Activated CD8-positive, alpha-beta memory T cell treated with anti-CD3 and anti-CD28 coated beads for 36 hours (primary cell): ENCODE results near the gene CDAN1. TPM values are rescaled to one million over a fixed set of nuclear protein-coding genes. Genes with fewer than 3 reads are reported as not detected.
"Not testable (repeated sequence)": the region's sequence is repeated elsewhere in the genome, so short reads cannot be mapped to it uniquely, and the experiment has no call there.

Experiments used
- CTCF ChIA-PET: fragments of 350-600 bp; sonication (Branson Sonifier 250); formaldehyde crosslinking; loops from one replicate; lab custom pipeline; 2021; ENCODE audit warnings: antibody characterized with exemption; lab: Charles Lee
- POLR2A ChIA-PET: fragments of 350-600 bp; sonication (Branson Sonifier 250); formaldehyde crosslinking; loops from one replicate; lab custom pipeline; 2021; ENCODE audit warnings: antibody characterized with exemption; lab: Charles Lee
- total RNA-seq, 2 experiments: library from RNA; stranded (reverse); gene quantifications; one replicate each; pipeline ENCODE4 v1.2.3, GENCODE V29; 2021

The CDAN1 gene
- 10 to 100 TPM; 23.7 to 25.1 TPM for total RNA-seq

GRCh38 chr15:42736793-42737528 lies at the start of gene CDAN1:
Gene CDAN1 (minus strand): TSS chr15:42737128. CDS start chr15:42737102, 26 bp downstream.
- ChIA-PET CTCF (interaction anchor here (0.5 kb wide), 1 partner anchor 188 kb away, joined by 3 read pairs; no protein-coding TSS in a partner anchor), POLR2A (interaction anchor here (0.9 kb wide), 1 partner anchor 14 kb away, joined by 3 read pairs; no protein-coding TSS in a partner anchor)

GRCh38 chr15:42785569-42785968 lies 48.6 kb upstream of the CDAN1 start:
- ChIA-PET POLR2A (no interaction called here), CTCF (no interaction called here)

GRCh38 chr15:42784705-42785104 lies 47.8 kb upstream of the CDAN1 start:
- ChIA-PET CTCF (no interaction called here), POLR2A (no interaction called here)

GRCh38 chr15:42782716-42783115 lies 45.8 kb upstream of the CDAN1 start:
- ChIA-PET CTCF (no interaction called here), POLR2A (no interaction called here)

- ChIA-PET POLR2A (no interaction called here), CTCF (interaction anchor here (0.6 kb wide), 1 partner anchor 9 kb away, joined by 4 read pairs; no protein-coding TSS in a partner anchor)
These were observed 38.5 kb upstream of the CDAN1 start for GRCh38 chr15:42775416-42775815.

GRCh38 chr15:42772901-42773300 lies 36.0 kb upstream of the CDAN1 start:
- POLR2A ChIA-PET = no interaction called here
- CTCF ChIA-PET = no interaction called here

- ChIA-PET CTCF (no interaction called here), POLR2A (no interaction called here)
These were observed 35.2 kb upstream of the CDAN1 start for GRCh38 chr15:42772144-42772543.

- CTCF ChIA-PET = interaction anchor here (0.7 kb wide), 2 partner anchors 9 to 612 kb away, joined by 4 read pairs; no protein-coding TSS in a partner anchor
- POLR2A ChIA-PET = not testable (repeated sequence)
These were observed 29.2 kb upstream of the CDAN1 start for GRCh38 chr15:42766109-42766508.

- CTCF ChIA-PET, POLR2A ChIA-PET: not testable (repeated sequence)
These were observed 27.3 kb upstream of the CDAN1 start for GRCh38 chr15:42764154-42764731.

- POLR2A ChIA-PET = not testable (repeated sequence)
These were observed 24.9 kb upstream of the CDAN1 start for GRCh38 chr15:42761813-42762212.

GRCh38 chr15:42760759-42761158 lies 23.8 kb upstream of the CDAN1 start:
- ChIA-PET CTCF (interaction anchor here (0.6 kb wide), 1 partner anchor 69 kb away, joined by 3 read pairs; no protein-coding TSS in a partner anchor), POLR2A (no interaction called here)

More at GRCh38 chr15:42761813-42762212, 24.9 kb upstream of the CDAN1 start:
- CTCF ChIA-PET = not testable (repeated sequence)

- CTCF ChIA-PET = no interaction called here
- POLR2A ChIA-PET = no interaction called here
These were observed 22.2 kb upstream of the CDAN1 start for GRCh38 chr15:42759093-42759492.

GRCh38 chr15:42750306-42750705 lies 13.4 kb upstream of the CDAN1 start:
- POLR2A ChIA-PET = no interaction called here
- CTCF ChIA-PET = interaction anchor here (1.0 kb wide), 1 partner anchor 176 kb away, joined by 4 read pairs; no protein-coding TSS in a partner anchor

- POLR2A ChIA-PET = no interaction called here
These were observed 12.3 kb upstream of the CDAN1 start for GRCh38 chr15:42749266-42749665.

GRCh38 chr15:42744195-42744594 lies 7.3 kb upstream of the CDAN1 start:
- POLR2A ChIA-PET = no interaction called here
- CTCF ChIA-PET = no interaction called here

More at GRCh38 chr15:42749266-42749665, 12.3 kb upstream of the CDAN1 start:
- CTCF ChIA-PET = interaction anchor here (1.0 kb wide), 1 partner anchor 177 kb away, joined by 4 read pairs; no protein-coding TSS in a partner anchor

GRCh38 chr15:42742149-42742548 lies 5.2 kb upstream of the CDAN1 start:
- ChIA-PET POLR2A (no interaction called here), CTCF (no interaction called here)

GRCh38 chr15:42741710-42742109 lies 4.8 kb upstream of the CDAN1 start:
- ChIA-PET CTCF (no interaction called here), POLR2A (no interaction called here)

- POLR2A ChIA-PET = interaction anchor here (0.9 kb wide), 1 partner anchor 14 kb away, joined by 3 read pairs; no protein-coding TSS in a partner anchor
These were observed 801 bp upstream of the CDAN1 start for GRCh38 chr15:42737529-42738328.

GRCh38 chr15:42736178-42736792 lies 643 bp downstream of the CDAN1 start:
- CTCF ChIA-PET = interaction anchor here (0.5 kb wide), 1 partner anchor 187 kb away, joined by 3 read pairs; no protein-coding TSS in a partner anchor

More at GRCh38 chr15:42737529-42738328, 801 bp upstream of the CDAN1 start:
- CTCF ChIA-PET = no interaction called here

More at GRCh38 chr15:42736178-42736792, 643 bp downstream of the CDAN1 start:
- POLR2A ChIA-PET = interaction anchor here (0.8 kb wide), 1 partner anchor 161 kb away, joined by 3 read pairs; the partner anchor contains the start of gene STARD9
